BJ (cell line): ENCODE measurements around the gene NOS1AP. TPM values are rescaled to one million over a fixed set of nuclear protein-coding genes. Genes with fewer than 3 reads are reported as not detected.

ENCODE experiments used
- CTCF ChIA-PET: fragments of 350-600 bp; formaldehyde crosslinking; extraction: SDS; loops from one replicate; lab custom pipeline; 2021; ENCODE audit warnings: antibody characterized with exemption, inconsistent platforms; lab: Yijun Ruan, JAX
- POLR2A ChIA-PET: fragments of 300-600 bp; sonication (Branson Sonifier 250); formaldehyde crosslinking; extraction: SDS; loops from one replicate; lab custom pipeline; 2021; ENCODE audit warnings: antibody characterized with exemption; lab: Charles Lee
- DNase-seq: peaks from one replicate; pipeline ENCODE4 v3.0.0-alpha.2; 2011; ENCODE audit warnings: low read depth
- H3K27me3 ChIP-seq: 2 replicates; pipeline ENCODE4 v1.6.0; 2011; ENCODE audit warnings: low read length; ENCODE audit not compliant: control insufficient read depth, insufficient read depth
- H3K36me3 ChIP-seq: 2 replicates; pipeline ENCODE4 v1.5.1; 2011; ENCODE audit warnings: low read length; ENCODE audit not compliant: control insufficient read depth, insufficient read depth
- H3K4me3 ChIP-seq: 2 replicates; pipeline ENCODE4 v1.5.1; 2011; ENCODE audit warnings: low read depth, mild to moderate bottlenecking, control low read depth, low read length
- CTCF ChIP-seq: IDR thresholded peaks from 2 replicates; pipeline ENCODE4 v1.5.1; 2011; ENCODE audit warnings: low read depth, mild to moderate bottlenecking, control low read depth, inconsistent platforms, low read length, moderate library complexity; ENCODE audit not compliant: insufficient read depth
- polyA plus RNA-seq: library from polyadenylated mRNA; depleted of rRNA; stranded (reverse); fragments of >200 nt; gene quantifications from 2 replicates; pipeline ENCODE4 v1.2.3, GENCODE V29; 2011

NOS1AP gene
- polyA plus RNA-seq, 1 experiment = 0.50 TPM

GRCh38 chr1:162151900-162152829 lies 82.7 kb downstream of the NOS1AP start:
- Histone ChIP-seq H3K27me3 (no peaks in the 10 kb centered on the region), H3K36me3 (no peaks in the 10 kb centered on the region), H3K4me3 (no peak overlapping the region)
- POLR2A ChIA-PET = interaction anchor here (0.8 kb wide), 1 partner anchor 15 kb away, joined by 3 read pairs; no protein-coding TSS in a partner anchor
- no peak for TF ChIP-seq CTCF
- no peak for DNase-seq
- CTCF ChIA-PET = interaction anchor here (0.9 to 1.4 kb wide), 3 partner anchors 9 to 204 kb away, joined by 3 to 4 read pairs (median 3); no protein-coding TSS in a partner anchor

- Histone ChIP-seq H3K4me3 (no peak overlapping the region), H3K36me3 (no peaks in the 10 kb centered on the region), H3K27me3 (no peaks in the 10 kb centered on the region)
- CTCF ChIA-PET = interaction anchor here (1.2 to 1.4 kb wide), 2 partner anchors 13 to 203 kb away, joined by 3 read pairs; no protein-coding TSS in a partner anchor
- no peak for DNase-seq
- TF ChIP-seq CTCF = no peak
- POLR2A ChIA-PET = no interaction called here
Observed at GRCh38 chr1:162153374-162153773, 83.9 kb downstream of the NOS1AP start.

GRCh38 chr1:162157469-162157868 lies 88.0 kb downstream of the NOS1AP start:
- TF ChIP-seq CTCF = no peak
- ChIA-PET CTCF (interaction anchor here (0.8 to 2.0 kb wide), 2 partner anchors 9 to 12 kb away, joined by 3 to 7 read pairs; no protein-coding TSS in a partner anchor), POLR2A (no interaction called here)
- H3K4me3 ChIP-seq = no peak overlapping the region
- DNase-seq = no peak
- no peaks in the 10 kb centered on the region for H3K27me3 ChIP-seq
- no peaks in the 10 kb centered on the region for H3K36me3 ChIP-seq

- TF ChIP-seq CTCF = no peak
- ChIA-PET CTCF (interaction anchor here (2.0 kb wide), 1 partner anchor 7 kb away, joined by 7 read pairs; no protein-coding TSS in a partner anchor), POLR2A (interaction anchor here (0.6 kb wide), 1 partner anchor 142 kb away, joined by 3 read pairs; no protein-coding TSS in a partner anchor)
- Histone ChIP-seq H3K4me3 (no peak overlapping the region), H3K27me3 (no peaks in the 10 kb centered on the region), H3K36me3 (no peaks in the 10 kb centered on the region)
- DNase-seq = no peak
Observed at GRCh38 chr1:162158624-162159271, 89.3 kb downstream of the NOS1AP start.

- CTCF ChIA-PET = no interaction called here
- no peaks in the 10 kb centered on the region for H3K36me3 ChIP-seq
- POLR2A ChIA-PET = no interaction called here
- H3K27me3 ChIP-seq = no peaks in the 10 kb centered on the region
- no peak for DNase-seq
- no peak overlapping the region for H3K4me3 ChIP-seq
- no peak for TF ChIP-seq CTCF
Observed at GRCh38 chr1:162159515-162159914, 90.0 kb downstream of the NOS1AP start.
